GM12892 (cell line): ENCODE results near the gene OR7G1.

ENCODE experiments used
- POLR2A ChIP-seq: IDR thresholded peaks from 2 replicates; pipeline ENCODE4 v1.6.1; 2011; ENCODE audit warnings: low read depth, low read length, control low read depth
- POLR2AphosphoS5 ChIP-seq: IDR thresholded peaks from 2 replicates; pipeline ENCODE4 v1.6.1; 2011; ENCODE audit warnings: low read depth, low read length, control low read depth
- TAF1 ChIP-seq: IDR thresholded peaks from 2 replicates; pipeline ENCODE4 v1.6.1; 2011; ENCODE audit warnings: low read depth, mild to moderate bottlenecking, control low read depth, low read length, borderline replicate concordance

GRCh38 chr19:9139609-9140158, 24.1 kb upstream of the OR7G1 start:
- no peak for TF ChIP-seq POLR2A
- TF ChIP-seq POLR2AphosphoS5: no peak
- no peak for TF ChIP-seq TAF1
